Fibroblast of lung (primary cell): ENCODE data around the gene GRIK1. TPM values are rescaled to one million over a fixed set of nuclear protein-coding genes. Genes with fewer than 3 reads are reported as not detected.
A peak's percentile ranks its signal among the peaks of the same experiment; 100 is the strongest.

Experiments used
- DNase-seq, 2 donors: peaks; one replicate each; pipeline versions ENCODE4 v3.0.0 to v3.0.0-alpha.2; 2010; ENCODE audit warnings: low read depth in 2 of 2
- H2AFZ ChIP-seq: 2 replicates; pipeline ENCODE4 v1.5.1; 2012; ENCODE audit warnings: low read length, control low read depth, inconsistent platforms
- H3K27ac ChIP-seq: 2 replicates; pipeline ENCODE4 v1.5.1; 2011; ENCODE audit warnings: low read length, control low read depth; ENCODE audit not compliant: insufficient read depth
- H3K27me3 ChIP-seq: 2 replicates; pipeline ENCODE4 v1.5.1; 2011; ENCODE audit warnings: mild to moderate bottlenecking, low read length; ENCODE audit not compliant: control insufficient read depth, insufficient read depth
- H3K36me3 ChIP-seq: 2 replicates; pipeline ENCODE4 v1.5.1; 2011; ENCODE audit warnings: low read length; ENCODE audit not compliant: control insufficient read depth, insufficient read depth
- H3K4me1 ChIP-seq: 2 replicates; pipeline ENCODE4 v1.5.1; 2011; ENCODE audit warnings: low read length; ENCODE audit not compliant: control insufficient read depth, insufficient read depth; ENCODE audit errors: extremely low read depth
- H3K4me2 ChIP-seq: 2 replicates; pipeline ENCODE4 v1.5.1; 2011; ENCODE audit warnings: low read length, control low read depth; ENCODE audit not compliant: insufficient read depth; ENCODE audit errors: extremely low read depth
- H3K4me3 ChIP-seq, 4 experiments: fragments of 200-600 bp in 1 of 4; sonication (generic) in 1 of 4; replicated peaks in 1 of 4; 2 replicates each; pipeline ENCODE4 v1.5.1; 2011 to 2016; ENCODE audit warnings: low read length in 4 of 4, low read depth in 3 of 4, mild to moderate bottlenecking in 3 of 4, control low read depth in 2 of 4, inconsistent platforms in 1 of 4, mixed read lengths in 1 of 4; ENCODE audit not compliant: insufficient read depth in 1 of 4; ENCODE audit errors: control extremely low read depth in 1 of 4
- H3K79me2 ChIP-seq: 2 replicates; pipeline ENCODE4 v1.5.1; 2012; ENCODE audit warnings: mild to moderate bottlenecking, low read length, inconsistent platforms; ENCODE audit not compliant: control insufficient read depth, insufficient read depth
- H3K9ac ChIP-seq: 2 replicates; pipeline ENCODE4 v1.5.1; 2011; ENCODE audit warnings: mild to moderate bottlenecking, low read length, control low read depth; ENCODE audit not compliant: insufficient read depth
- H3K9me3 ChIP-seq: 2 replicates; pipeline ENCODE4 v1.5.1; 2012; ENCODE audit warnings: low read depth, low read length; ENCODE audit not compliant: control insufficient read depth, insufficient read depth
- H4K20me1 ChIP-seq: 2 replicates; pipeline ENCODE4 v1.5.1; 2011; ENCODE audit warnings: low read length; ENCODE audit not compliant: control insufficient read depth, insufficient read depth; ENCODE audit errors: extremely low read depth
- EZH2 ChIP-seq: IDR thresholded peaks from 2 replicates; pipeline ENCODE4 v1.5.1; 2012; ENCODE audit warnings: low read length, control low read depth, mild to moderate bottlenecking; ENCODE audit errors: missing control alignments
- polyA plus RNA-seq, 2 donors: library from polyadenylated mRNA; depleted of rRNA in 1 of 2; stranded (reverse) in 1 of 2; unstranded in 1 of 2; fragments of >200 nt; gene quantifications; 2 replicates each; pipeline ENCODE4 v1.2.1, GENCODE V29; 2011 to 2012; ENCODE audit warnings: missing spikeins in 1 of 2
- total RNA-seq: library from RNA; depleted of rRNA; stranded (reverse); fragments of >200 nt; gene quantifications from 2 replicates; pipeline ENCODE4 v1.2.1, GENCODE V29; 2014
- TF ChIP-seq, protein P1 (sequence below), 2 donors: IDR thresholded peaks in 1 of 2; conservative IDR thresholded peaks in 1 of 2; 1 replicate in 1 of 2; 2 replicates in 1 of 2; pipeline ENCODE4 v1.5.1; 2011 to 2012; ENCODE audit warnings: low read length in 2 of 2, control low read depth in 1 of 2, inconsistent platforms in 1 of 2, low read depth in 1 of 2, mild to moderate bottlenecking in 1 of 2

Gene GRIK1
- total and polyA plus RNA-seq, 2 donors (not counting 1 experiment from before 2014, with no cell fraction given): not detected

DNA sequence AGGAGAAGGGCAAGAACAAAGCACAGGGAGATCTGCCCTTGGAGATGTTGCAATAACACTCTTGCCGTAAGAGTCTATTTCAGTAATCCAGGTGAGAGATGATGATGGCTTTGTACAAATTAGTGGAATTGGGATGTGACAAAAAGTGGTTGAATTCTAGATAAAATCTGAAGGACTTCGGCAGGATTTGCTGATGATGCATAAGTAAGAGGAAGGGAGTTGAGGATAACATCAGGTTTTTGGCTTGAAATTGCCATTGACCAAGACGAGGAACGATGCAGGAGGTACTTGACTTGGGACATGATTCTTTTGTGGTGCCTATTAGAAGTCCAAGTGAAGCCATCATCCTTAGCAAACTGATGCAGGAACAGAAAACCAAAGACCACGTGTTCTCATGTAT is 238.1 kb downstream of the GRIK1 start:
- no peaks in the 10 kb centered on the region for H3K27me3 ChIP-seq
- TF ChIP-seq, protein P1, sequence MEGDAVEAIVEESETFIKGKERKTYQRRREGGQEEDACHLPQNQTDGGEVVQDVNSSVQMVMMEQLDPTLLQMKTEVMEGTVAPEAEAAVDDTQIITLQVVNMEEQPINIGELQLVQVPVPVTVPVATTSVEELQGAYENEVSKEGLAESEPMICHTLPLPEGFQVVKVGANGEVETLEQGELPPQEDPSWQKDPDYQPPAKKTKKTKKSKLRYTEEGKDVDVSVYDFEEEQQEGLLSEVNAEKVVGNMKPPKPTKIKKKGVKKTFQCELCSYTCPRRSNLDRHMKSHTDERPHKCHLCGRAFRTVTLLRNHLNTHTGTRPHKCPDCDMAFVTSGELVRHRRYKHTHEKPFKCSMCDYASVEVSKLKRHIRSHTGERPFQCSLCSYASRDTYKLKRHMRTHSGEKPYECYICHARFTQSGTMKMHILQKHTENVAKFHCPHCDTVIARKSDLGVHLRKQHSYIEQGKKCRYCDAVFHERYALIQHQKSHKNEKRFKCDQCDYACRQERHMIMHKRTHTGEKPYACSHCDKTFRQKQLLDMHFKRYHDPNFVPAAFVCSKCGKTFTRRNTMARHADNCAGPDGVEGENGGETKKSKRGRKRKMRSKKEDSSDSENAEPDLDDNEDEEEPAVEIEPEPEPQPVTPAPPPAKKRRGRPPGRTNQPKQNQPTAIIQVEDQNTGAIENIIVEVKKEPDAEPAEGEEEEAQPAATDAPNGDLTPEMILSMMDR (conservative IDR thresholded peaks at IDR 0.05 in 1 of 2, IDR thresholded peaks at IDR 0.05 in 1 of 2; ENCODE audit: low read depth in 1 of 2, low read length in 2 of 2): no peak
- TF ChIP-seq EZH2: no peak
- H3K27ac ChIP-seq: no peak overlapping the region
- no peak overlapping the region for H2AFZ ChIP-seq
- H3K36me3 ChIP-seq: no peaks in the 10 kb centered on the region
- H4K20me1 ChIP-seq: no peaks in the 10 kb centered on the region
- no peak for DNase-seq
- H3K9ac ChIP-seq: no peak overlapping the region
- no peak overlapping the region for H3K4me3 ChIP-seq
- no peaks in the 10 kb centered on the region for H3K4me1 ChIP-seq
- no peaks in the 10 kb centered on the region for H3K79me2 ChIP-seq
- H3K9me3 ChIP-seq: no peaks in the 10 kb centered on the region
- H3K4me2 ChIP-seq: no peak overlapping the region

DNA sequence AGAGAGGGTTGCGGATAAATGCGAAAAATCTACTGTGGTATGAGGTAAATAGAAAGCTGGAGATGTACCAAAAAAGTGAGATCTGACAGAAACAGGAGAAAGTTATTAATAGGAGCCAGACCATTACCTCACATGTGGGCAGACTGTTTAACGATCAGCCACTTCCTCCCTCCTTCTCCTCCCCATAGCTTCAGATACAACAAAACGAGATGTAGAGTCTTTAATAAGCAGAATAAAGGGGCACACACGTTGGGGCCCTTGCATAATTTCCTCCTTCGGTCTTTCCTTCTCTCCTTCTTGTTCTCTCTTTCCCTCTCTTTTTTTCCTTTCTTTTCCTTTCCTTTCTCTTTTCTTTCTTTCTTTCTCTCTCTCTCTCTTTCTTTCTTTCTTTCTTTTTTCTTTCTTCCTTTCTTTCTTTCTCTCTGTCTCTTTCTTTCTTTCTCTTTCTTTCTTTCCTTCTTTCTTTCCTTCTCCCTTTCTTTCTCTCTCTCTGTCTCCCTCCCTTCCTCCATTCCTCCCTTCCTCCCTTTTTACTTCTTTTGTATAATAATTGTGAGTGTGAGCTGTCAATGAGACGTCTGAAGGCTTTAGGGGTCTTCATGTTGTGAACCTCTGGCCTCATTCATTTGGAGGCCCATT is 242.1 kb downstream of the GRIK1 start:
- Histone ChIP-seq H2AFZ (no peak overlapping the region), H3K4me1 (no peaks in the 10 kb centered on the region), H3K9me3 (no peaks in the 10 kb centered on the region), H4K20me1 (no peaks in the 10 kb centered on the region), H3K9ac (no peak overlapping the region), H3K27ac (no peak overlapping the region), H3K36me3 (no peaks in the 10 kb centered on the region), H3K27me3 (no peaks in the 10 kb centered on the region), H3K4me2 (no peak overlapping the region), H3K4me3 (no peak overlapping the region), H3K79me2 (no peaks in the 10 kb centered on the region)
- TF ChIP-seq, protein P1 (conservative IDR thresholded peaks at IDR 0.05 in 1 of 2, IDR thresholded peaks at IDR 0.05 in 1 of 2; ENCODE audit: low read depth in 1 of 2, low read length in 2 of 2): no peak
- TF ChIP-seq EZH2: no peak
- DNase-seq: peak in 1 of 2 donors; percentile 50

DNA sequence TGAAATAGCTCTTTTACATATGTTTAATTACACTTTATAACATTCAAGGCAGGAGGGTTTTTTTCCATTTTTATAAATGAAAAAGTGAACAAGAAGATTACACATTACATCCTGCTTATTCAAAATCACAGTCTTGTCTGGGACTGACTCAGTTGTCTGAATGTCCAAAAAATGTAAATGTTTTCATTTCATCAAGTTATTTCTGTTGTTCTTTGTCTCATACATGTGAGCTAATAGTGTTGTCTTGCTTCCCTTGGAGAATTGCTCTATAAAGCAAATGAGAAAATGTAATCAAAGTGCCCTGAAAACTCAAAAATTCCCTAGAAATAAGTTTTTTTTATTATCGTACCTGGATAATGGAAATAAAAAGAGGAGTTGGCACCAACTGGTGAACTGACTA is 242.9 kb downstream of the GRIK1 start:
- Histone ChIP-seq H3K9ac (no peak overlapping the region), H3K4me2 (no peak overlapping the region), H3K27ac (no peak overlapping the region), H3K9me3 (no peaks in the 10 kb centered on the region), H3K4me1 (no peaks in the 10 kb centered on the region), H3K27me3 (no peaks in the 10 kb centered on the region), H3K36me3 (no peaks in the 10 kb centered on the region), H3K4me3 (no peak overlapping the region), H4K20me1 (no peaks in the 10 kb centered on the region), H2AFZ (no peak overlapping the region), H3K79me2 (no peaks in the 10 kb centered on the region)
- peak in 1 of 2 donors; percentile 8 for DNase-seq
- no peak for TF ChIP-seq EZH2
- TF ChIP-seq, protein P1 (conservative IDR thresholded peaks at IDR 0.05 in 1 of 2, IDR thresholded peaks at IDR 0.05 in 1 of 2; ENCODE audit: low read depth in 1 of 2, low read length in 2 of 2): no peak
